HG02970 (cell line): Measurements from ENCODE around the gene OR2G6.
"Not testable (repeated sequence)": the region's sequence is repeated elsewhere in the genome, so short reads cannot be mapped to it uniquely, and the experiment has no call there.

Experiments used
- ATAC-seq: cut with Tn5 transposase; IDR thresholded peaks from one replicate; pipeline ENCODE4 v1.9.1; 2021; ENCODE audit warnings: mild to moderate bottlenecking, moderate library complexity, moderate number of reproducible peaks; ENCODE audit not compliant: unreplicated experiment, low FRiP score

Gene OR2G6

DNA sequence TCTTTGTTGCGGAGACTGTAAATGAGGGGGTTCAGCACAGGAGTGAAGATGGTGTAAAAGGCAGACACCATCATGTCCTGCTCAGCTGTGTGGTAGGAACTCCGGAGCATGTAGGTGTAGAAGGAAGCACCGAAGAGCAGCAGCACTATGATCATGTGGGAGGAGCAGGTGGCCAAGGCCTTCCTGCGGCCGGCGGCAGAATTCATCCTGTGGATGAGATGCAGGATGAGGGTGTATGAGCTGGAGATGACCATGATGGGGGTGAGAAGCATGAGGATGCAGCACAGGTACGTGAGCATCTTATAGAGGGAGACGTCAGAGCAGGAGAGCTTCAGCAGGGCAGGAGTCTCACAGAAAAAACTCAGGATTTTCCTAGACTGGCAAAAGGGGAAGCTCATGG, 66.0 kb downstream of the OR2G6 start:
- ATAC-seq = not testable (repeated sequence)

DNA sequence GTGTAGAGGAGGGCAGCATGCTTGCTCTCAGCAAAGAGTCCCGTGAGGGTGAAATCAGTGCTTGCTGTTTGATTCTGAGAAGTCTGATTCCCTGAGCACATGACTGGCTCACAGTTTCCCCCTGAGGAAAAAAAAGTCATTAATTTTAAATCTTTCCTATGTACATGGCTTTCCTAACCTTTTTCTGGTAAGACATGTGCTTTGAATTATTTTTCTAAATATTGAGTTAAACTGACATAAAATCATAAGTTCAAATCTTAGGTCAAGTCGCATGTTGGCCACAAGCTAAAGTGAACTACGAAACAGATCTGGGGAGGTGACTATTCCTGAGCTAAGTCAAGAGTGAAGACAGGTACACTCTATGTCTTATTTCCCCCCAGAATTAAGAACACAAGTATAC, 66.8 kb downstream of the OR2G6 start, which contains the start of gene OR2T34:
Gene OR2T34, minus strand, starts transcription at position 101 of the 400 bp plus-strand sequence. Its CDS starts 0 bp downstream, at position 101.
- not testable (repeated sequence) for ATAC-seq

DNA sequence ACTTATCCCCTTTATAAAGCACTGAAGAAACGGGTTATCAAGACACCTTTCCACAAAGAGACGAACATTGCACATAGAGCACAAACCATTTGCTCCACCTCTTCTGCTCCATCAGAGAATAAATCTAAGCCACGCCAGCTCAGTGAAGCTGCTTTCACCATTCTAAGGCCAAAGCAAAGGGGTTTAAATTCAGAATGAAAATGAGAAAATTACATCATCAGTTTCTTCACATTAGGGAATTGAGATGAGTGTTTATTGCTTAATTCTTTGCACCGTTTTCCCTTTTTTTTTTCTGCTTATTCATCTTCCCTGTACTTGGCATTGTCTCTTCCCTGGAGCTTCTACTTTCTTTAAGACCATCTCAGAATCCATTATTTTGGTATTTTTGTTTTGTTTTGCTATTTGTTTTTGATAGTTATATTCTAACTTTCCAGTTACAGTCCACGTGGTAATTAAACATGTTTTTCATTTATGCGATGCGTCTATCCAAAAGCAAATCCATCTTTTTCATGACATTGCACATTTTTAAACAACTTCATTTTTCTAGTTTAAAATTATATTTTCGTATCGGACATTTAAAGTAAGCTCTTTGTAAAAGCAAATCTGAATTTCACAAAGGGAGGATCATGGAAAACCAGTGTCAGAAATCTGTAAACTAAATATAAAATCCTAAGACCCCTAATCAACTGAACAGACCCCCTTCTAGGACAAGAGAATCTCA, 68.5 kb downstream of the OR2G6 start:
- ATAC-seq = no peak
